ENCODE data around the gene EYA2.

- TF ChIP-seq ELK1 (IDR thresholded peaks at IDR 0.05; ENCODE audit: borderline replicate concordance, low read depth, low read length) (no peak), CEBPB (IDR thresholded peaks at IDR 0.05; ENCODE audit: low read depth, low read length) (no peak), CTCF (conservative IDR thresholded peaks at IDR 0.05; ENCODE audit: low read depth, low read length) (no peak), USF2 (IDR thresholded peaks at IDR 0.05; ENCODE audit: low read depth, low read length) (no peak), POLR2A (IDR thresholded peaks at IDR 0.05; ENCODE audit: low read depth, low read length) (no peak), RFX5 (IDR thresholded peaks at IDR 0.05; ENCODE audit: low read depth, low read length) (no peak), MXI1 (IDR thresholded peaks at IDR 0.05; ENCODE audit: borderline replicate concordance, low read depth, low read length) (no peak), RAD21 (IDR thresholded peaks at IDR 0.05; ENCODE audit: low read length) (no peak), MAZ (IDR thresholded peaks at IDR 0.05; ENCODE audit: borderline replicate concordance, low read depth, low read length) (no peak), CHD1 (IDR thresholded peaks at IDR 0.05; ENCODE audit: low read depth, low read length) (no peak), SMC3 (IDR thresholded peaks at IDR 0.05; ENCODE audit: low read depth, low read length) (no peak), NFE2L2 (IDR thresholded peaks at IDR 0.05; ENCODE audit: low read depth, low read length) (no peak), RCOR1 (IDR thresholded peaks at IDR 0.05; ENCODE audit: insufficient replicate concordance, low read length) (no peak), BHLHE40 (IDR thresholded peaks at IDR 0.05; ENCODE audit: low read depth, low read length) (no peak)
Observed at GRCh38 chr20:47236639-47236900, 341.9 kb downstream of the EYA2 start.

Data from IMR-90 (cell line).